Bronchial epithelial cell (primary cell): ENCODE measurements around the gene AHR. TPM values are rescaled to one million over a fixed set of nuclear protein-coding genes. Genes with fewer than 3 reads are reported as not detected.
"Not testable (repeated sequence)": the region's sequence is repeated elsewhere in the genome, so short reads cannot be mapped to it uniquely, and the experiment has no call there.

Experiments used
- DNase-seq: peaks from one replicate; pipeline ENCODE4 v3.0.0-alpha.2; 2010; ENCODE audit warnings: low read depth
- FAIRE-seq: peaks from 2 replicates; lab custom pipeline; 2011; peaks lifted over from hg19 to GRCh38; lab: Jason Lieb, UNC
- H3K27me3 ChIP-seq: 2 replicates; pipeline ENCODE4 v1.5.1; 2011; ENCODE audit warnings: low read length; ENCODE audit not compliant: control insufficient read depth, insufficient read depth
- H3K36me3 ChIP-seq: 2 replicates; pipeline ENCODE4 v1.5.1; 2011; ENCODE audit warnings: low read length; ENCODE audit not compliant: control insufficient read depth, insufficient read depth
- H3K4me3 ChIP-seq: 2 replicates; pipeline ENCODE4 v1.5.1; 2011; ENCODE audit warnings: mild to moderate bottlenecking, low read depth, low read length, control low read depth
- total RNA-seq: library from RNA; depleted of rRNA; stranded (reverse); fragments of >200 nt; gene quantifications from 2 replicates; pipeline ENCODE4 v1.2.1, GENCODE V29; 2014
- TF ChIP-seq, protein P1 (sequence below): IDR thresholded peaks from 2 replicates; pipeline ENCODE4 v1.5.1; 2011; ENCODE audit warnings: mild to moderate bottlenecking, moderate library complexity, low read length, control low read depth, inconsistent platforms; ENCODE audit not compliant: insufficient read depth, severe bottlenecking

Gene AHR
- total RNA-seq, 1 donor from 2014 or later: 85.6 TPM

DNA sequence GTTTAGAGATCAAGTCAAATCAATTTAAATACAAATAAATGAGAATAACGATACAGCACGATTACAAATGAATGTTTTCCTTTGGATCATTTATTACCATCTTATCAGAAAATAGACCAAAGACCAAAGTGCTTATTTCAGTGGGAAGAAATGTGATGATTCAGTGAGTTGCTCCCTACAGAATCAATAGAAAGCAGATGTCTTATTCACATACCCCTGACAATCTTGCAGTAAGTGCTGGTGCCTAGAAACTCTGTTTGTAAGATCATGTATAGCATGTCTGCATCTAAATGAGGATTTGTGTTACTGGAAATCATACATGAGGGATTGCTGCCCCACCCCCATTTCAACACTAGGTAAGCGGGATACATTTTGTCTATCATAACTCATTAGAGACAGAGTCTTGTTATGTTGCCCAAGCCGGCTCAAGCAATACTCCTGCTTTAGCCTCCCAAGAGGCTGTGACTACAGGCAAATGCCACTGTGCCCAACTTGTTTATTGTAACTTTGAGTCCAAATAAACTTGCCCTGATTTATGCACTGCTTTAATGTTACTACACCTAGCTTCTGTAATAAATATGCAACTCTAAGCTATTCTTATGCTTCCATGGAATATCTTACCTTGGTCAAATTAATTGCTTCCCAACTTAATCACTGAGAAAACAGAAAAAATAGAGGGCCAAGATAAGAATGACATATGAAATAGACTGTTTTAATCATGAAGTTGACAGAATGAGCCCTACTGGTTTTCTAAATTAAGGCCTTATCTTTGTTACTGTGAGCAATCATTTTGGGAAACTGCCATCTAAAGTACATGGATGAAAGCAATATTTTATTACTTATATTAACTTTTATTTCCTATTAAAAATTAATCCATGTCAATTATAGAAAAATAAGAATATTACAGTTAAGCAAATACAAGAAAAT, 82.5 kb downstream of the AHR start:
- FAIRE-seq: no peak
- DNase-seq: no peak
- no peak overlapping the region for H3K4me3 ChIP-seq

DNA sequence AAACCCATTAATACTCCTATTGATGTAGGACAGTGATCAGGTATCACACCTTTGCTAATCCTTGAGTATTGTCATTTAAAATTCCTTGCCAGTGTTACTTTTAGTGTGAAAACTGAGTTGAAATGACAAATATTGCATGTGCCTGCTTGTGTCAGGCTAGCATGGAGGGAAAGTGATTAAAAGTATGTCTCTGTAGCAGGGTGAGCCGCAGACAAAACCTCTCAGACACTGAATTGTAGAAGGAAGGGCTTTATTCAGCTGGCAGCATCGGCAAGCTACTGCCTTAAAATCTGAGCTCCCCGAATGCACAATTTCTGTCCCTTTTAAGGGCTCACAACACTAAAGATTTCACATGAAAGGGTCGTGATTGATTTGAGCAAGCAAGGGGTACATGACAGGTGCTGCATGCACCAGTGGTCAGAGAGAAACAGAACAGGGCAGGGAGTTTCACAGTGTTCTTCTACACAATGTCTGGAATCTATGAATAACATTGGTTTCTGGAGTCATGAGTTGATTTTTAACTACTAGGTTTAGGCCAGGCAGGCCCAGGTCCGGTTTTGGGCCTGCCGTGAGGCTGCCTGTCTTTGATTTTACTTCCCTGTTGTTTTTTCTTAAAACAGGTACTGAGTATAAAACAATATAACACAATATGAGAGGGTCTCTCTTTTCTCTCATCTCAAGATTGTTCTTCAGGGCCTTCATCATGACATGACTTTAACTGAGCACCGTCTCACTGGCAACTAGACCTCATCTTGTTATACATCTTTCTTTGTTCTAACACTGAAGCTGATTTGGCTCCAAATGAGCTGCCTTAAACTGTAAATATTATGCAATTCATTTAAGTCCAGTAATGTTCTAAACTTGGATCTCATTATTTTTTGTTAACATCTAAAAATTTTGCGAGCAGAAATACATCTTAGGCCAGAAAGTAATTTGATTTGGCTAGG, 84.2 kb downstream of the AHR start:
- not testable (repeated sequence) for H3K36me3 ChIP-seq, H3K4me3 ChIP-seq, DNase-seq, H3K27me3 ChIP-seq, FAIRE-seq

More for the DNA sequence above, 82.5 kb downstream of the AHR start:
- TF ChIP-seq, protein P1, sequence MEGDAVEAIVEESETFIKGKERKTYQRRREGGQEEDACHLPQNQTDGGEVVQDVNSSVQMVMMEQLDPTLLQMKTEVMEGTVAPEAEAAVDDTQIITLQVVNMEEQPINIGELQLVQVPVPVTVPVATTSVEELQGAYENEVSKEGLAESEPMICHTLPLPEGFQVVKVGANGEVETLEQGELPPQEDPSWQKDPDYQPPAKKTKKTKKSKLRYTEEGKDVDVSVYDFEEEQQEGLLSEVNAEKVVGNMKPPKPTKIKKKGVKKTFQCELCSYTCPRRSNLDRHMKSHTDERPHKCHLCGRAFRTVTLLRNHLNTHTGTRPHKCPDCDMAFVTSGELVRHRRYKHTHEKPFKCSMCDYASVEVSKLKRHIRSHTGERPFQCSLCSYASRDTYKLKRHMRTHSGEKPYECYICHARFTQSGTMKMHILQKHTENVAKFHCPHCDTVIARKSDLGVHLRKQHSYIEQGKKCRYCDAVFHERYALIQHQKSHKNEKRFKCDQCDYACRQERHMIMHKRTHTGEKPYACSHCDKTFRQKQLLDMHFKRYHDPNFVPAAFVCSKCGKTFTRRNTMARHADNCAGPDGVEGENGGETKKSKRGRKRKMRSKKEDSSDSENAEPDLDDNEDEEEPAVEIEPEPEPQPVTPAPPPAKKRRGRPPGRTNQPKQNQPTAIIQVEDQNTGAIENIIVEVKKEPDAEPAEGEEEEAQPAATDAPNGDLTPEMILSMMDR: no peak
- H3K27me3 ChIP-seq: no peaks in the 10 kb centered on the region
- H3K36me3 ChIP-seq: no peaks in the 10 kb centered on the region

DNA sequence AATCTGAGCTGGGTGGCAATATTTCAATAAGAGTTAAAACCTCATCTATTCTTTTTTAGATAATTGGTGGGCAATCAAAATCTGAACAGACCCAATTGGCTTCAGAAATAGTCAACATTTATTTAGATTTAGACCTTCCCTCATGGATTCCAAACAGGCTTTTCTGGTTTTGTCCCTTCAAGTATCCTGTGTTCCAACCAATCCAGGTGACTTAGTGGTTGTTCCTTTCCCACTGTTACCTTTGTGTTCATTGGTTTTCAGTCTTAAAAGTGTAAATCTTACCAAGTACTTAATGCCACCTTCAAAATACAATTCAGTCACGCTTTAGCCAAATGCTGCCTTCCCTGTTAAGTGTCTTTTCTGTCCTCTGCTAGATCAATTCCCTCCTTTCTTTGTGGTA, 85.9 kb downstream of the AHR start:
- Histone ChIP-seq H3K4me3 (no peak overlapping the region), H3K27me3 (no peaks in the 10 kb centered on the region), H3K36me3 (no peaks in the 10 kb centered on the region)
- no peak for DNase-seq
- no peak for FAIRE-seq
- TF ChIP-seq, protein P1: no peak

DNA sequence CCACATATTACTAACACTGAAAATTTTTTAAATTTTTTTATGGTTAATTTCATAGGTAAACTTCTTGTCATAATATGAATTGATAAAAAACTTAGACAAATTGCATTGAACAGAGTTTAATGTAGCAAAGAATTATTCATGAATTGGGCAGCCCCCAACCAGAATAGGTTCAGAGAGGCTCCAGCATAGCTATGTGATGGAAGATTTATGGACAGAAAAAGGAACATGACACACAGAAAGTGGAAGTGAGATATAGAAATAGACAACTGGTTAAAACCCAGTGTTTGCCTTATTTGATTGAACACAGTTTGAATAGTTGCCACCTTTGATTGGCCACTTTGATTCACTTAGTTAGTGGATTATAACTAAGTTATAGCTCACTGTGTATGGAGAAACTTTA, 87.2 kb downstream of the AHR start:
- TF ChIP-seq, protein P1: no peak
- no peak overlapping the region for H3K4me3 ChIP-seq
- DNase-seq (no peak), FAIRE-seq (no peak)
- no peaks in the 10 kb centered on the region for H3K27me3 ChIP-seq
- no peaks in the 10 kb centered on the region for H3K36me3 ChIP-seq

DNA sequence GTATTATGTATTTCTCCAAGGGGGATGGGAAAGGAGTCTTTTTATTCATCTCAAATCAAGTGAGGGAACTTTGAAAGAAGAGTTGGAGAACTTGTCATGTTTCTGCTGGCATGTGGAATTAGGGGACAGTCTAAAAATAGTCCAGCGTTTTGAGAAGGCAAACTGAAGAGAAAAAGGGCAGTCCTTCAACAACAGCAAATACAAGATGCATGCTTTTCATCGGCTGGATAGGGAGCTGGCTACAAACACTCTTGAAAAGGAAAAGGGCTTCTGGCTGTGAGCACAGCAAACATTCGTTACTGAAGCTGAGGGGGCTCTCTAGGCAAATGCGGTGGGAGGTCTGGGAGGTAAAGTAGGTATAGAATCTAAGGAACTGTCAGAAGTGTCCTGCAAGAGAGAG, 91.9 kb downstream of the AHR start:
- TF ChIP-seq, protein P1: no peak
- Histone ChIP-seq H3K4me3 (no peak overlapping the region), H3K27me3 (no peaks in the 10 kb centered on the region), H3K36me3 (no peaks in the 10 kb centered on the region)
- FAIRE-seq (no peak), DNase-seq (no peak)

DNA sequence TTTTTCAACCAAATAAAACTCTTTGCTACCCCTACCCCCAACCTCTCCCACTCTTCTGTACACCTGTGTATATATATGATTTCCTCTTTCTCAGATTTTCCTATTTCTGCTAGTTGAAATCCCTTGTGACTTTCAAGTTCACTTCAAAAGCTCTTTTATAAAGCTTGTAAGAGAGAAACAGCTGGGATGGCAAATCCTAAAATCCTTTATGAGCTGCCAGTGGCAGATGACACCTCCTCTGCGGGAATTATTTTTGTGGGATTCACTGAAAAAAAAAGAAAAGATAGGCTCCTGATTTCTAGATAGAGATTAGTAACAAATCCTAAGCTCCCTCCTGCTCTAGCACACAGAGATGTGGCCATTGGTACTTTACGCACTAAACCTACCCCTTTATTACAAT, 92.9 kb downstream of the AHR start:
- TF ChIP-seq, protein P1: no peak
- Histone ChIP-seq H3K27me3 (no peaks in the 10 kb centered on the region), H3K36me3 (no peaks in the 10 kb centered on the region), H3K4me3 (no peak overlapping the region)
- DNase-seq: no peak
- FAIRE-seq: no peak
